MM.1S (cell line): ENCODE results near the gene GHSR.

Source experiments
- EZH2 ChIP-seq: fragments of 300-600 bp; sonication (generic); optimal IDR thresholded peaks from 2 replicates; pipeline ENCODE3; 2017; ENCODE audit warnings: low read depth, mild to moderate bottlenecking, antibody characterized with exemption, low read length, mixed read lengths
- TF ChIP-seq, protein P1 (sequence below): fragments of 300-600 bp; sonication (generic); IDR thresholded peaks from 2 replicates; pipeline ENCODE4 v1.5.1; 2016; ENCODE audit warnings: antibody characterized with exemption, low read length, mixed read lengths

DNA sequence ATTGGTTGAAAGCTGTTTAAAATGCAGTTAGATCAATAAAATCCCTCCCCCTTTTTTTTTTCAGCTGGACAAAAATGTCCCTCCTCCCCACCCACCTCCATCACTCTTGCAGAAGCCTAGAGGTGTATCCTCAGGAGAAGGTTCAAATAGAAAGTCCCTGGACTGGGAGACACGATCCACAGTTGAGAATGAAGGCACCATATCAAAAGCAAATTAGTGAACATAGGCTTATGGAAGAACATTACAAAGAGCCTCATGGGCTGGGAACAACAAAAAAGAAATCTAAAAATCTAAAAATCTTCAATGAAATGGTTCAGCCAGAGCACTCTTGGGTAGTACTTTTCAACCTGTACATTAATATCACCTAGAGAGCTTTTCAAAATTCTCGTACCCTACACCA, 46.2 kb downstream of the GHSR start:
- TF ChIP-seq, protein P1, sequence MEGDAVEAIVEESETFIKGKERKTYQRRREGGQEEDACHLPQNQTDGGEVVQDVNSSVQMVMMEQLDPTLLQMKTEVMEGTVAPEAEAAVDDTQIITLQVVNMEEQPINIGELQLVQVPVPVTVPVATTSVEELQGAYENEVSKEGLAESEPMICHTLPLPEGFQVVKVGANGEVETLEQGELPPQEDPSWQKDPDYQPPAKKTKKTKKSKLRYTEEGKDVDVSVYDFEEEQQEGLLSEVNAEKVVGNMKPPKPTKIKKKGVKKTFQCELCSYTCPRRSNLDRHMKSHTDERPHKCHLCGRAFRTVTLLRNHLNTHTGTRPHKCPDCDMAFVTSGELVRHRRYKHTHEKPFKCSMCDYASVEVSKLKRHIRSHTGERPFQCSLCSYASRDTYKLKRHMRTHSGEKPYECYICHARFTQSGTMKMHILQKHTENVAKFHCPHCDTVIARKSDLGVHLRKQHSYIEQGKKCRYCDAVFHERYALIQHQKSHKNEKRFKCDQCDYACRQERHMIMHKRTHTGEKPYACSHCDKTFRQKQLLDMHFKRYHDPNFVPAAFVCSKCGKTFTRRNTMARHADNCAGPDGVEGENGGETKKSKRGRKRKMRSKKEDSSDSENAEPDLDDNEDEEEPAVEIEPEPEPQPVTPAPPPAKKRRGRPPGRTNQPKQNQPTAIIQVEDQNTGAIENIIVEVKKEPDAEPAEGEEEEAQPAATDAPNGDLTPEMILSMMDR, result no peak
- no peak for TF ChIP-seq EZH2
